Femur (tissue), 1 donor: ENCODE results near the gene FCGR3A.

Experiments
- DNase-seq: peaks from one replicate; pipeline ENCODE4 v3.0.0-alpha.2; 2017

FCGR3A gene

GRCh38 chr1:161499099-161500039 lies 50.2 kb downstream of the FCGR3A start:
- DNase-seq, result no peak

- DNase-seq, result no peak
Measured at GRCh38 chr1:161498646-161499045, 51.0 kb downstream of the FCGR3A start.

GRCh38 chr1:161497961-161498360 lies 51.7 kb downstream of the FCGR3A start:
- DNase-seq, result no peak

- no peak for DNase-seq
Measured at GRCh38 chr1:161495490-161495889, 54.1 kb downstream of the FCGR3A start.

DNA sequence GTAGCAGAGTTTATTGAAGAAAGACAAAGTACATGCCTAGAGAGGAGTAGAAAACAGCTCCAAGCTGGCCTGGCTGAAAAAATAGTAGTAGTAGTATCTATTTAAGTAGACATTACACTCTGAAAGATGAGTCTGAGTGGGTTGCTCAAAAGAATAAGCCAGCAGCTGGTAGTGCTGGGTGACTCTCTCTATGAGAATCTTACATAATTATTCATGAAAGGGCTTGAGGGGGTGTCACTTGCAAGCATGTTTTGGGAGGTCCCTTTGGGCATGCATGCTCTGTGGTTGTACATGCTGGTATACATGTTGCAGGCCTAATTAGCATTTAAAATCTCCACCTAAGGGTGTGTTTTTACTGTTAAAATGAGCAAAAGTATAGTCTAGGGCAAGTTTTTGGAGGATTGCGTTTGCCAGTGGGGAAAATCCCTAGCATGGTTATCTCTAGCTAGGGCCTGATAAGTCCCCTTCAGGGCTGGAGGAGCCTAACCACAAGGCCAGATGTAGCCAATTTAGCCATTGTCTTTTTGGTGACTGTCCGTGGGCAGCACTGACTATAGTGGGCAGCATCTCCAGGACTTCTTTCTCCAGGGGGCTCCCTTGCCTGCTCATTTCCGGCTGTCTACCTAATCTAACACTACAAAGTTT lies 55.4 kb downstream of the FCGR3A start:
- DNase-seq, result no peak

- DNase-seq, result no peak
Measured at GRCh38 chr1:161492827-161493226, 56.8 kb downstream of the FCGR3A start.
